Measurements from ENCODE around the gene KCNIP4. TPM values are rescaled to one million over a fixed set of nuclear protein-coding genes. Genes with fewer than 3 reads are reported as not detected.

The KCNIP4 gene
- total and polyA plus RNA-seq, 7 donors, result 0.03 TPM; not detected in 6

GRCh38 chr4:21742326-21742725 is 206.2 kb downstream of the KCNIP4 start:
- Histone ChIP-seq H3K4me3 (no peak overlapping the region), H3K27ac (no peak overlapping the region), H3K27me3 (ENCODE audit: insufficient read depth in 3 of 3, low read length in 2 of 3) (no peaks in the 10 kb centered on the region), H3K9me3 (no peaks in the 10 kb centered on the region), H3K4me1 (no peaks in the 10 kb centered on the region), H3K36me3 (ENCODE audit: insufficient read depth in 1 of 2, low read depth in 1 of 2) (no peaks in the 10 kb centered on the region)
- intact Hi-C loops (cut with DNase I), result no loop called here
- DNase-seq (no peak), ATAC-seq (no peak)
- WGBS, 3 donors, result 82 to 88% (median 84%) methylated on average over 2 of the region's 2 CpGs
- TF ChIP-seq CTCF (IDR thresholded peaks at IDR 0.05), result no peak

- H3K9me3 ChIP-seq, result no peaks in the 10 kb centered on the region
- DNase-seq (no peak), ATAC-seq (no peak)
- no peak overlapping the region for H3K27ac ChIP-seq
- no peaks in the 10 kb centered on the region for H3K27me3 ChIP-seq (ENCODE audit: insufficient read depth in 3 of 3, low read length in 2 of 3)
- TF ChIP-seq CTCF (IDR thresholded peaks at IDR 0.05), result no peak
- no peak overlapping the region for H3K4me3 ChIP-seq
- 83 to 89% (median 86%) methylated on average over 4 of the region's 4 CpGs for WGBS, 3 donors
- intact Hi-C loops (cut with DNase I), result no loop called here
- H3K36me3 ChIP-seq (ENCODE audit: insufficient read depth in 1 of 2, low read depth in 1 of 2), result no peaks in the 10 kb centered on the region
- H3K4me1 ChIP-seq, result no peaks in the 10 kb centered on the region
Observed at GRCh38 chr4:21738821-21739220, 209.8 kb downstream of the KCNIP4 start.

GRCh38 chr4:21735866-21736265 is 212.7 kb downstream of the KCNIP4 start:
- WGBS, 3 donors, result 49 to 59% (median 51%) methylated on average over 2 of the region's 2 CpGs
- H3K27me3 ChIP-seq (ENCODE audit: insufficient read depth in 3 of 3, low read length in 2 of 3), result no peaks in the 10 kb centered on the region
- H3K4me1 ChIP-seq, result no peaks in the 10 kb centered on the region
- H3K9me3 ChIP-seq, result no peaks in the 10 kb centered on the region
- intact Hi-C loops (cut with DNase I), result no loop called here
- no peak overlapping the region for H3K4me3 ChIP-seq
- H3K27ac ChIP-seq, result no peak overlapping the region
- no peaks in the 10 kb centered on the region for H3K36me3 ChIP-seq (ENCODE audit: insufficient read depth in 1 of 2, low read depth in 1 of 2)
- DNase-seq (no peak), ATAC-seq (no peak)
- no peak for TF ChIP-seq CTCF (IDR thresholded peaks at IDR 0.05)

- WGBS, 3 donors, result 56 to 59% (median 58%) methylated on average over 3 of the region's 3 CpGs
Observed at GRCh38 chr4:21733894-21734630, 214.5 kb downstream of the KCNIP4 start.

More at GRCh38 chr4:21733894-21734630, 214.5 kb downstream of the KCNIP4 start:
- Histone ChIP-seq H3K27me3 (ENCODE audit: insufficient read depth in 3 of 3, low read length in 2 of 3) (no peaks in the 10 kb centered on the region), H3K4me3 (no peak overlapping the region), H3K36me3 (ENCODE audit: insufficient read depth in 1 of 2, low read depth in 1 of 2) (no peaks in the 10 kb centered on the region), H3K9me3 (no peaks in the 10 kb centered on the region), H3K27ac (no peak overlapping the region), H3K4me1 (no peaks in the 10 kb centered on the region)
- intact Hi-C loops (cut with DNase I), result no loop called here
- TF ChIP-seq CTCF (IDR thresholded peaks at IDR 0.05), result no peak
- DNase-seq, result no peak
- ATAC-seq, result no peak

Data from psoas muscle (tissue), 8 donors.